NCI-H345 treated with DMSO at 0.1 percent for 48 hours (cell line): ENCODE data around the gene BRME1.
A peak's percentile ranks its signal among the peaks of the same experiment; 100 is the strongest.

Source experiments
- DNase-seq: peaks from one replicate; lab custom pipeline; 2025; ENCODE audit not compliant: unreplicated experiment; lab: John Stamatoyannopoulos, UW

Gene BRME1

GRCh38 chr19:13847407-13848339 lies 58.2 kb downstream of the BRME1 start:
- DNase-seq = no peak

DNA sequence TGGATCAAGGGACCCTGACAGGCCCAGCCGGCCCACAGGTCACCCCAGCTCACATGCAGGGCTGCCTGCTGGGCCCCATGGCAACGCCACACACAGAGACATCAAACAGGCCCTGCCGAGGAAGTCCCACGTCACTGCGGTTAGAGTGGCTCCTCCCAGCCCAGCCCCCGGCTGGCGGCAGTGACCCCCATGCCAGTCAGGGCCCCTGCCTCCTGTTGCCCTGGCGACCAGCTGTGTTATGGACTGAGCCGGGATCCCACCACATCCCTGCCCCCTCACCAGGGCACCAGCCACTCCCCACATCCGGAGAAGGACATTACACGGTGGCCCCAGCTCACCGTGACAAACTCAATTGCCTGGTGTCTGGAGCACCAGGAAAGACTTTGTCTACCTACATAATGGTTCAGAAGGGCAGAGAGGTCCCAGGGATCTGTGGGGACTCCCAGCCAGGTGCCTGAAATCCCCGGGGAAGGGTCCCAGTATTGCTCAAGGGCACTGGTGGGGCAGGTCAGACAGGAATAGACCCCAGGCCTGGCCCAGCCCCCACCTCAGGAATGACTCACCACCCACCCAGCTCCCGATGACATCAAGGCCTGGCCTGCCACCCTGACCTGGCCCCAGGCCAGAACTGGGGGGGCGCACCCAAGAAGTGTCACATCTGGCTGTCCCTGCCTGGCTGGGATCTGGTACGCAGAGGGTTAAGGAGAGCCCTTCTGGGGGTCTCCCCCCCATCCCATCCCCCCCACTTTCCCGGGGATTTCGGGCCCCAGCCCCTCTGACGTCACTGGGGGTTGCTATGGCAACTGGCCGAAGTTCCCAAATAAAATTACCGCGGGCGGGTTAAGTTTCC lies 59.1 kb downstream of the BRME1 start:
- DNase-seq = peak; percentile 26

GRCh38 chr19:13844130-13844631 lies 61.7 kb downstream of the BRME1 start:
- no peak for DNase-seq

DNA sequence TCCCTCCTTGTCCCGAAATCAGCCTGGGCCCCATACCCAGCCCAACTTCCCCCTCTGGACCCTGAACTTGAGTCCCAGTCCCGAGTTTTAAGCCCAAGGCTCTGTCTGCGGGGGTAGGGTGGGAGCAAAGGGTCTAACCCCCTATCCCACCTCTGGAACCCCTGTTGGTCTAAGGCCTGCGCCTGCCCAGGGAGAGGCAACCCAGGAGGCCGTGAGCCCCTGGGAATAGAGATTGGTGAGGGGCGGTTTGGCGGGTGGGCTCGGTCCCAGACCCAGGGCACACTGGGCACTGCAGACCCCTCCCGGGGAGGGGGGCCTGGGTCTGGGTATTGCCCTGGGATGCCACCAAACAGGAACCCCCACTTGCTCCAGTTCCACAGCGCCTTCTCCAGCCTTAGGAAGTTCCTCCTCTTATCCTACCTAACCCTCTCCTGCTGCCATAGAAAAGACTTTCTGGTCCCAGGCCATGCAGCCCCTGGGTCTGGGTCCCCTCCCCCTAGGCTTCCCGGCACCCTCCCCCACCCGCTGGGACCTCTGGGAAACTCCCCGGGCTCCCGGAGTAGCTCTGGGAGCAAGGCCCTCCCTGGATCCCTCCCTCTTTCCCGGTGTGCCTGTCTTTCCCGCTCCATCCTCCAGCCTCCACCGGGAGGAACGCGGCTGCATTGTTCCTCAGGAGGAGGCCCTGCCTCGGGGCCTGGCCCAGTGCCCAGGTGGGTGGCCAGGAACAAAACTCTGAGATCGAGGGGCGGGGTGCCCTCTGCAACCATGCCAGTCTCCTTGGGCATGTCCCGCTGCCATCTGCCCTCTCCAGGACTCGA lies 62.6 kb downstream of the BRME1 start:
- peak; percentile 37 for DNase-seq

GRCh38 chr19:13842291-13843103 lies 63.4 kb downstream of the BRME1 start:
- no peak for DNase-seq

- DNase-seq = no peak
These were observed 64.0 kb downstream of the BRME1 start for GRCh38 chr19:13841962-13842290.

GRCh38 chr19:13841086-13841961 lies 64.6 kb downstream of the BRME1 start:
- DNase-seq = no peak

- no peak for DNase-seq
These were observed 65.4 kb downstream of the BRME1 start for GRCh38 chr19:13840305-13841085.

GRCh38 chr19:13839938-13840304 lies 66.0 kb downstream of the BRME1 start:
- no peak for DNase-seq

GRCh38 chr19:13839130-13839937 lies 66.6 kb downstream of the BRME1 start:
- DNase-seq = no peak

DNA sequence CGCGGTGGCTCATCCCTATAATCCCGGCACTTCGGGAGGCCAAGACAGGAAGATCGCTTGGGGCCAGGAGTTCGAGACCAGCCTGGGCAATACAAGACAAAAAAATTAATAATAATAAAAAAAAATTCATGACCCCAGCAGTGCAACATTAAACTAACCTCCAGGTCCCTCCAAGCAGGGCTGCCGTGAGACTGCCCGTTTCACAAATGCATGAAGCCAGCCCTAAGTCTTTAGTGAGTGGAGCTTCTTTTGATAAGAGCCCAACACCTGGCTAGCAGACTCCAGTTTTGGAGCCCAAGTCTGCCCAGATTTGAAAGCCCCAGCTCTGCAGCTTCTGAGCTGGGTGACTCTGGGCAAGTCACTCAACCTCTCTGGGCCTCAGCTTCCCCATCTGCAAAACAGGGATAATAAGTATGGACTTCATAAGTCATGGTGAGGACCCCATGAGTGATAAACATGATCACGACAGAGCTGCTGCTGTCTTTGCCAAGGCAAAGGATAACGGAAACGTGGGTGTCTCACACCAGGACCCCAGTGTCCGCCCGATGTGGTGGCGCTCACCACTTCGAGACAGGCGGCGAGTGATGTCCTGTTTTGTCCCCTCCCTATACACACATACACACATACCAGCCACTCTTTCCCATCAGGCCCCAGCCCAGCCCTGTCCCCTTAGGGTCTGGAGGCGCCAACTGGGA lies 67.3 kb downstream of the BRME1 start:
- no peak for DNase-seq

GRCh38 chr19:13835791-13836723 lies 69.9 kb downstream of the BRME1 start:
- DNase-seq = no peak

DNA sequence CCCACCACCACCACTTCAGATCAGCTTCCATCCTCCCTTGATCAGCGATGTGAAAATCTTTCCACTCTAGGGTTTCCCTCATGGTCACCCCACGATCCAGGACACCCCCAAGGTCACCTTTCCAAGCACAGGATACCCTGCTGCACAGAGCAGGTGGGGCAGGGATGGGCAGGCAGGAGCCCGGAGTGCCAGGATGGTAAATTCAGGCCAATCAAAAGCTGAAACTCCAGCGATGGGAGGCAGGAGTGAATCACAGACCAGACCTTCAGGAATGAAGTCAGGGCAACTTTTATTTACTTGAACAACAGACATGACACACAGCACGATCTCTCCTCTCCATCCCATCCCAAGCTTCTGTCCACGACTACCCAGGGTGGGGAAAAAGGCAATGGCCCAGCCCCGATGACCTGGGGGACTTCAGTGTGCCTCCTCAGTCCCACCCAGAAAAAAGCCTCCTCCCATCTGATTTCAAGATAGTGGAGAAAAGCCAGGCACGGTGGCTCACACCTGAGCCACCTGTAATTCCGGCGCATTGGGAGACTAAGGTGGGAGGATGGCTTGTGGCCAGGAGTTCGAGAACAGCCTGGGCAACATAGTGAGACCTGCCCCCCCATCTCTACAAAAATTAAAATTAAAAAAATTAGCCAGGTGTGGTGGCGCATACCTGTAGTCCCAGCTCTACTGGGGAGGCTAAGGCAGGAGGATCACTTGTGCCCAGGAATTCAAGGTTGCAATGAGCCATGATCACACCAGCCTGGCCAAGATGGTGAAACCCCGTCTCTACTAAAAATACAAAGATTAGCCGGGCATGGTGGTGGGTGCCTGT lies 71.5 kb downstream of the BRME1 start:
- DNase-seq = no peak

- peak; percentile 57 for DNase-seq
These were observed 72.3 kb downstream of the BRME1 start for GRCh38 chr19:13833330-13834243.
